Adrenal gland (tissue), 12 donors: ENCODE results near the gene IFRD2. TPM values are rescaled to one million over a fixed set of nuclear protein-coding genes. Genes with fewer than 3 reads are reported as not detected.

Experiments
- DNase-seq, 7 donors: peaks; one replicate each; pipeline ENCODE4 v3.0.0-alpha.2; 2019 to 2020
- H3K27ac ChIP-seq, 5 donors: fragments of 200-600 bp; sonication (generic) in 4 of 5; 1 replicate in 3 of 5; 2 replicates in 2 of 5; pipeline versions ENCODE4 v1.5.1 to v1.8.0; 2016 to 2020; ENCODE audit warnings: mild to moderate bottlenecking in 1 of 5
- H3K27me3 ChIP-seq: fragments of 200-600 bp; 2 replicates; pipeline ENCODE4 v1.8.0; 2021
- H3K36me3 ChIP-seq, 2 donors: fragments of 200-600 bp; replicated peaks in 1 of 2; 1 replicate in 1 of 2; 2 replicates in 1 of 2; pipeline versions ENCODE4 v1.5.1 to v1.8.0; 2018 to 2022
- H3K4me1 ChIP-seq, 2 donors: fragments of 200-600 bp; replicated peaks in 1 of 2; 1 replicate in 1 of 2; 2 replicates in 1 of 2; pipeline versions ENCODE4 v1.5.1 to v1.8.0; 2018 to 2021
- H3K4me3 ChIP-seq, 4 donors: fragments of 200-600 bp; sonication (generic) in 3 of 4; one replicate each; pipeline ENCODE4 v1.5.1; 2016 to 2018
- H3K9me3 ChIP-seq, 3 donors: fragments of 200-600 bp; sonication (generic) in 1 of 3; replicated peaks in 1 of 3; 1 replicate in 2 of 3; 2 replicates in 1 of 3; pipeline versions ENCODE4 v1.5.1 to v1.8.0; 2016 to 2021
- CTCF ChIP-seq, 6 experiments: fragments of 450-650 bp in 4 of 6; fragments of 200-600 bp in 2 of 6; sonication (generic) in 1 of 6; IDR thresholded peaks; 1 replicate in 5 of 6; 2 replicates in 1 of 6; pipeline versions ENCODE4 v1.5.1 to v1.8.0; 2016 to 2021; ENCODE audit warnings: antibody characterized with exemption in 6 of 6, mild to moderate bottlenecking in 2 of 6, moderate library complexity in 1 of 6
- POLR2A ChIP-seq, 2 donors: fragments of 450-650 bp; IDR thresholded peaks; one replicate each; pipeline ENCODE4 v1.6.1; 2017; ENCODE audit warnings: antibody characterized with exemption in 2 of 2, mild to moderate bottlenecking in 2 of 2, moderate library complexity in 1 of 2
- WGBS, 4 donors: extraction: QIAGEN DNeasy Blood & Tissue Kit in 2 of 4; methylation state at CpG; one replicate each; pipeline versions ENCODE4 v1.1.5 to v1.1.7; 2013 to 2017; 5-methylcytosine and 5-hydroxymethylcytosine counted together
- intact Hi-C, 2 donors: fragments of 100-400 bp; cut with DNase I; formaldehyde crosslinking; loops; one replicate each; pipeline versions ENCODE4 v1.14.1 to v1.15.0; 2022 to 2023
- polyA plus RNA-seq, 3 donors: library from polyadenylated mRNA; stranded (reverse); fragments of 200-250 nt in 2 of 3; fragments of 350-450 nt in 1 of 3; fragmentation: Illumina TruSeq in 1 of 3; extraction: RNeasy Lipid Tissue Mini Kit (QIAGEN cat#74804) in 1 of 3; gene quantifications; one replicate each; pipeline ENCODE4 v1.2.3, GENCODE V29; 2013 to 2014
- total RNA-seq, 9 donors: library from RNA; depleted of rRNA in 4 of 9; stranded (reverse); fragments of >200 nt in 4 of 9; fragments of 120-200 nt in 1 of 9; fragmentation: NEBNext Ultra II Directional in 1 of 9; extraction: Animal tissue kit (Norgen Biotek cat#: 25700) in 1 of 9; gene quantifications; one replicate each; pipeline versions ENCODE4 v1.1.0 to v1.2.4, GENCODE V29; 2013 to 2023
- donor health status: healthy with polysubstance abuse.
- donor health status: Bipolar disorder and iron deficiency.
- donor health status: DM: yes; HTN: yes; CAD: no.
- donor health status: DM: no; HTN: no; CAD: no.
- donor health status: DM: no; HTN: no; CAD: no.
- donor health status: DM: yes; HTN: yes; CAD: no.

IFRD2 gene
- total and polyA plus RNA-seq, 12 donors, result 31.6 to 182 (median 56.8) TPM

- no peaks in the 10 kb centered on the region for H3K27me3 ChIP-seq
- H3K4me3 ChIP-seq, result peak overlapping the region; percentile 30 to 68 (median 58)
- intact Hi-C loops, result no loop called here
- no peaks in the 10 kb centered on the region for H3K9me3 ChIP-seq
- peak; percentile 99 to 100 (median 100) for DNase-seq
- WGBS, 4 donors, result 0 to 1% (median 0%) methylated on average over 23 to 79 of the region's 79 CpGs; no CpG with 5 or more reads in 1 of the 4 donors
- H3K27ac ChIP-seq, result peak overlapping the region; percentile 87 to 98 (median 93)
- peaks cover 29 to 52% of the 10 kb centered on the region in 2 donors for H3K4me1 ChIP-seq
- peaks cover 0 to 2% of the 10 kb centered on the region in 2 donors for H3K36me3 ChIP-seq
- TF ChIP-seq POLR2A (IDR thresholded peaks at IDR 0.05) (peak; percentile 68 to 96), CTCF (IDR thresholded peaks at IDR 0.05) (no peak)
Observed at GRCh38 chr3:50337175-50337861, 45.1 kb upstream of the IFRD2 start.

GRCh38 chr3:50336452-50337174 is 44.4 kb upstream of the IFRD2 start:
- intact Hi-C loops, result no loop called here
- Histone ChIP-seq H3K4me1 (peaks cover 29 to 52% of the 10 kb centered on the region in 2 donors), H3K9me3 (no peaks in the 10 kb centered on the region)

GRCh38 chr3:50334339-50335075 is 42.3 kb upstream of the IFRD2 start:
- Histone ChIP-seq H3K4me1 (peaks cover 29 to 52% of the 10 kb centered on the region in 2 donors), H3K27me3 (no peaks in the 10 kb centered on the region), H3K27ac (peak overlapping the region in 4 of 5 donors; percentile 22 to 98 (median 58)), H3K4me3 (no peak overlapping the region), H3K9me3 (no peaks in the 10 kb centered on the region), H3K36me3 (peaks cover 0 to 30% of the 10 kb centered on the region in 2 donors)
- TF ChIP-seq CTCF (IDR thresholded peaks at IDR 0.05) (no peak), POLR2A (IDR thresholded peaks at IDR 0.05) (no peak)
- DNase-seq, result no peak
- intact Hi-C loops, result loop anchor here in 1 of 2 donors (5.0 kb wide), 1 partner anchor 47 kb away; no protein-coding TSS in a partner anchor
- 70 to 78% (median 74%) methylated on average over 5 of the region's 5 CpGs for WGBS, 4 donors

More at GRCh38 chr3:50336452-50337174, 44.4 kb upstream of the IFRD2 start:
- TF ChIP-seq POLR2A (IDR thresholded peaks at IDR 0.05) (no peak), CTCF (IDR thresholded peaks at IDR 0.05) (peak in 1 of 6 experiments; percentile 16)
- H3K27ac ChIP-seq, result peak overlapping the region; percentile 87 to 98 (median 93)
- H3K36me3 ChIP-seq, result peaks cover 0 to 9% of the 10 kb centered on the region in 2 donors
- 1 to 2% (median 1%) methylated on average over 9 to 31 of the region's 31 CpGs for WGBS, 4 donors
- DNase-seq, result no peak
- H3K27me3 ChIP-seq, result no peaks in the 10 kb centered on the region
- peak overlapping the region; percentile 27 to 68 (median 58) for H3K4me3 ChIP-seq
